ENCODE measurements around the gene ZNRF1.

ZNRF1 gene

GRCh38 chr16:75105306-75106061, 106.7 kb downstream of the ZNRF1 start:
- TF ChIP-seq ZFP30 (CRISPR knock-in tag; IDR thresholded peaks at IDR 0.05) (no peak), OSR1 (CRISPR knock-in tag; IDR thresholded peaks at IDR 0.05) (no peak), ESRRG (CRISPR knock-in tag; IDR thresholded peaks at IDR 0.05) (no peak), ZNF8 (CRISPR knock-in tag; IDR thresholded peaks at IDR 0.05) (no peak), TOX (CRISPR knock-in tag; IDR thresholded peaks at IDR 0.05; ENCODE audit: borderline replicate concordance) (no peak), ZNF565 (CRISPR knock-in tag; conservative IDR thresholded peaks at IDR 0.05; ENCODE audit: low read depth) (no peak), TSHZ2 (CRISPR knock-in tag; IDR thresholded peaks at IDR 0.05) (peak; percentile 90), BACH2 (CRISPR knock-in tag; IDR thresholded peaks at IDR 0.05; ENCODE audit: borderline replicate concordance) (no peak), CSRNP3 (CRISPR knock-in tag; IDR thresholded peaks at IDR 0.05) (peak; percentile 65; the same call in 1 of the 2 replicates), RARB (CRISPR knock-in tag; IDR thresholded peaks at IDR 0.05) (no peak), ZFP3 (CRISPR knock-in tag; IDR thresholded peaks at IDR 0.05) (no peak), PPARA (CRISPR knock-in tag; IDR thresholded peaks at IDR 0.05; ENCODE audit: borderline replicate concordance) (no peak), TCF4 (CRISPR knock-in tag; IDR thresholded peaks at IDR 0.05; ENCODE audit: borderline replicate concordance) (peak; percentile 96), GLIS3 (CRISPR knock-in tag; IDR thresholded peaks at IDR 0.05) (no peak), ISL1 (CRISPR knock-in tag; IDR thresholded peaks at IDR 0.05) (no peak), CSDC2 (CRISPR knock-in tag; IDR thresholded peaks at IDR 0.05) (no peak), ZNF70 (CRISPR knock-in tag; IDR thresholded peaks at IDR 0.05) (0 out of 2 replicates have a peak, but pooled peaks have one; percentile 9), PATZ1 (CRISPR knock-in tag; IDR thresholded peaks at IDR 0.05; ENCODE audit: borderline replicate concordance) (no peak), SNAI2 (CRISPR knock-in tag; IDR thresholded peaks at IDR 0.05) (no peak), ARNTL (CRISPR knock-in tag; IDR thresholded peaks at IDR 0.05; ENCODE audit: borderline replicate concordance, low read depth) (no peak), ZC3H10 (CRISPR knock-in tag; IDR thresholded peaks at IDR 0.05) (no peak)
- TF ChIP-seq, protein P1, sequence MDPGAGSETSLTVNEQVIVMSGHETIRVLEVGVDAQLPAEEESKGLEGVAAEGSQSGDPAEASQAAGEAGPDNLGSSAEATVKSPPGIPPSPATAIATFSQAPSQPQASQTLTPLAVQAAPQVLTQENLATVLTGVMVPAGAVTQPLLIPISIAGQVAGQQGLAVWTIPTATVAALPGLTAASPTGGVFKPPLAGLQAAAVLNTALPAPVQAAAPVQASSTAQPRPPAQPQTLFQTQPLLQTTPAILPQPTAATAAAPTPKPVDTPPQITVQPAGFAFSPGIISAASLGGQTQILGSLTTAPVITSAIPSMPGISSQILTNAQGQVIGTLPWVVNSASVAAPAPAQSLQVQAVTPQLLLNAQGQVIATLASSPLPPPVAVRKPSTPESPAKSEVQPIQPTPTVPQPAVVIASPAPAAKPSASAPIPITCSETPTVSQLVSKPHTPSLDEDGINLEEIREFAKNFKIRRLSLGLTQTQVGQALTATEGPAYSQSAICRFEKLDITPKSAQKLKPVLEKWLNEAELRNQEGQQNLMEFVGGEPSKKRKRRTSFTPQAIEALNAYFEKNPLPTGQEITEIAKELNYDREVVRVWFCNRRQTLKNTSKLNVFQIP (CRISPR knock-in tag; IDR thresholded peaks at IDR 0.05; ENCODE audit: borderline replicate concordance, low read depth), result no peak
- TF ChIP-seq, protein P2, sequence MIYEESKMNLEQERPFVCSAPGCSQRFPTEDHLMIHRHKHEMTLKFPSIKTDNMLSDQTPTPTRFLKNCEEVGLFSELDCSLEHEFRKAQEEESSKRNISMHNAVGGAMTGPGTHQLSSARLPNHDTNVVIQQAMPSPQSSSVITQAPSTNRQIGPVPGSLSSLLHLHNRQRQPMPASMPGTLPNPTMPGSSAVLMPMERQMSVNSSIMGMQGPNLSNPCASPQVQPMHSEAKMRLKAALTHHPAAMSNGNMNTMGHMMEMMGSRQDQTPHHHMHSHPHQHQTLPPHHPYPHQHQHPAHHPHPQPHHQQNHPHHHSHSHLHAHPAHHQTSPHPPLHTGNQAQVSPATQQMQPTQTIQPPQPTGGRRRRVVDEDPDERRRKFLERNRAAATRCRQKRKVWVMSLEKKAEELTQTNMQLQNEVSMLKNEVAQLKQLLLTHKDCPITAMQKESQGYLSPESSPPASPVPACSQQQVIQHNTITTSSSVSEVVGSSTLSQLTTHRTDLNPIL (CRISPR knock-in tag; IDR thresholded peaks at IDR 0.05; ENCODE audit: low read depth), result no peak
- ATAC-seq, result peak; percentile 60

All from SK-N-SH treated with all-trans-retinoic acid at 6 μM for 48 hours (cell line).